ENCODE results near the gene ZNF408. TPM values are rescaled to one million over a fixed set of nuclear protein-coding genes. Genes with fewer than 3 reads are reported as not detected.

Gene ZNF408
- total and polyA plus RNA-seq, 2 of the 13 experiments (the other 11 are each of a cell fraction or from before 2014, with no cell fraction given) = 11.2 to 12.5 TPM

- no peak for TF ChIP-seq SP1 (IDR thresholded peaks at IDR 0.05)
- TF ChIP-seq SP1 (CRISPR knock-in tag; IDR thresholded peaks at IDR 0.05) = no peak
- no peak for TF ChIP-seq NFKBIZ (CRISPR knock-in tag; IDR thresholded peaks at IDR 0.05)
- peak; percentile 89 for TF ChIP-seq AGO2 (optimal IDR thresholded peaks at IDR 0.05; ENCODE audit: low read depth, low read length)
- no peak for TF ChIP-seq RARA (CRISPR knock-in tag; IDR thresholded peaks at IDR 0.05)
- TF ChIP-seq ZMYM4 (CRISPR knock-in tag; IDR thresholded peaks at IDR 0.05) = no peak
- TF ChIP-seq RBFOX2 (IDR thresholded peaks at IDR 0.05; ENCODE audit: low read depth, low read length) = peak; percentile 77
- no peak for TF ChIP-seq ZHX1 (CRISPR knock-in tag; IDR thresholded peaks at IDR 0.05; ENCODE audit: low read depth)
- no peak for TF ChIP-seq FOSL1 (CRISPR knock-in tag; IDR thresholded peaks at IDR 0.05; ENCODE audit: borderline replicate concordance)
- no peak for TF ChIP-seq ZNF17 (CRISPR knock-in tag; IDR thresholded peaks at IDR 0.05)
- TF ChIP-seq KMT2A (CRISPR knock-in tag; IDR thresholded peaks at IDR 0.05) = no peak
- TF ChIP-seq SMAD3 (CRISPR knock-in tag; IDR thresholded peaks at IDR 0.05) = no peak
- TF ChIP-seq ZNF121 (CRISPR knock-in tag; IDR thresholded peaks at IDR 0.05) = no peak
- TF ChIP-seq ZNF570 (CRISPR knock-in tag; IDR thresholded peaks at IDR 0.05; ENCODE audit: borderline replicate concordance) = no peak
- TF ChIP-seq ZNF619 (CRISPR knock-in tag; IDR thresholded peaks at IDR 0.05) = no peak
- TF ChIP-seq SYNCRIP (IDR thresholded peaks at IDR 0.05; ENCODE audit: insufficient read depth, low read depth, low read length) = no peak
- TF ChIP-seq RARG (CRISPR knock-in tag; IDR thresholded peaks at IDR 0.05; ENCODE audit: low read depth) = no peak
- TF ChIP-seq PHF8 (CRISPR knock-in tag; IDR thresholded peaks at IDR 0.05) = 0 out of 2 replicates have a peak, but pooled peaks have one; percentile 15
- no peak for TF ChIP-seq POGK (CRISPR knock-in tag; conservative IDR thresholded peaks at IDR 0.05)
- no peak for TF ChIP-seq NFYC (CRISPR knock-in tag; IDR thresholded peaks at IDR 0.05)
- TF ChIP-seq ATF1 (CRISPR knock-in tag; IDR thresholded peaks at IDR 0.05) = no peak
- TF ChIP-seq HIVEP1 (CRISPR knock-in tag; IDR thresholded peaks at IDR 0.05) = no peak
- no peak for TF ChIP-seq SAP130 (CRISPR knock-in tag; IDR thresholded peaks at IDR 0.05; ENCODE audit: low read depth)
- TF ChIP-seq POLR2A (IDR thresholded peaks at IDR 0.05; ENCODE audit: insufficient read depth in 1 of 2, low read depth in 2 of 2, low read length in 2 of 2) = peak in 1 of 2 experiments; percentile 12; a peak in 1 of 4 replicates
- no peak for TF ChIP-seq RFX3 (CRISPR knock-in tag; IDR thresholded peaks at IDR 0.05)
- TF ChIP-seq KAT2B (IDR thresholded peaks at IDR 0.05; ENCODE audit: borderline replicate concordance, low read depth, low read length) = no peak
- TF ChIP-seq PITX1 (CRISPR knock-in tag; IDR thresholded peaks at IDR 0.05) = no peak
- TF ChIP-seq ZNF343 (CRISPR knock-in tag; IDR thresholded peaks at IDR 0.05) = no peak
Measured at GRCh38 chr11:46723359-46723680, 22.5 kb downstream of the ZNF408 start (continued).
